Measurements from ENCODE around the gene TOP3B. TPM values are rescaled to one million over a fixed set of nuclear protein-coding genes. Genes with fewer than 3 reads are reported as not detected.

Gene TOP3B
- total RNA-seq, 1 donor from 2014 or later, result 13.1 TPM

- no peak for DNase-seq (ENCODE audit: low spot score)
- intact Hi-C loops (cut with DNase I), result no loop called here
These were observed 31.1 kb upstream of the TOP3B start for GRCh38 chr22:22013559-22014284.

- DNase-seq (ENCODE audit: low spot score), result no peak
- intact Hi-C loops (cut with DNase I), result no loop called here
These were observed 29.4 kb upstream of the TOP3B start for GRCh38 chr22:22011964-22012363.

- intact Hi-C loops (cut with DNase I), result no loop called here
- DNase-seq (ENCODE audit: low spot score), result no peak
These were observed 27.8 kb upstream of the TOP3B start for GRCh38 chr22:22010358-22010757.

DNA sequence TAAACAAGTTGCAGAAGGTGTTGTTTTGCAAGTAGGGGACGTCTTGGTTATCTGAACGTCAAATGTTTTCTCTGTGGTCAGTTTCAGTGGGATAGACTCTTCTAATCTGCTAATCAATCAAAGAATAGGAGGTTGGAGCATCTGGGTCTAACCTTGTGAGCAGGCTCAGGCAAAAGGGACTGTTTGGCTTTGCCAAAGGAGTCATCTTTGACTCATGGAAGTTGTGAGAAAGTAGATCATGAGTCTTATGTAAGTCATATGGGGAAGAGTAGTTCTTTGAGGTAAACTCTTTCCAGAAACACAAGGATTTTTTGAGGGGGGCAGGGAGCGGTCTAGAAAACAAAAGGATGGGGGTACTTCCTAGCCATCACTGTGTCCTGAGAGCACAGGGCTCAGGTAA, 27.1 kb upstream of the TOP3B start:
- DNase-seq (ENCODE audit: low spot score), result no peak
- intact Hi-C loops (cut with DNase I), result no loop called here

DNA sequence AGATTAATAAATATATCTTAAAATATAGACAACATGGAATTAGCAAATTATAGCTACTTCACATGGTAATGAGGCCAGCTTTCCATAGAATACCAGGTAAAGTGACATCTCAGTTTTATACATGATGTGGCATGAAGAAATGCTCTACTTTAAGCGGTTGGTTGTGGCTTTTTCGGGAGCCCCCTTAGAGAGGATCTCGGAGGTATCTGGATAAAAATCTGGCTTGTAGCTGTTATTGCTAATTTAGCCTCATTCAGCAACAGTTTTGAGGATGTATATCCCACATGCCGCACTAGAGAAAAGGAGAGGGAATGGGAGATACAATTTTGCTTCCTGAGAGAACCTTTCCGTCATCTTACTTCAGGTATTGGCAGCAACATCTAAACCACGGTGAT, 24.0 kb upstream of the TOP3B start:
- no peak for DNase-seq (ENCODE audit: low spot score)
- intact Hi-C loops (cut with DNase I), result no loop called here

DNA sequence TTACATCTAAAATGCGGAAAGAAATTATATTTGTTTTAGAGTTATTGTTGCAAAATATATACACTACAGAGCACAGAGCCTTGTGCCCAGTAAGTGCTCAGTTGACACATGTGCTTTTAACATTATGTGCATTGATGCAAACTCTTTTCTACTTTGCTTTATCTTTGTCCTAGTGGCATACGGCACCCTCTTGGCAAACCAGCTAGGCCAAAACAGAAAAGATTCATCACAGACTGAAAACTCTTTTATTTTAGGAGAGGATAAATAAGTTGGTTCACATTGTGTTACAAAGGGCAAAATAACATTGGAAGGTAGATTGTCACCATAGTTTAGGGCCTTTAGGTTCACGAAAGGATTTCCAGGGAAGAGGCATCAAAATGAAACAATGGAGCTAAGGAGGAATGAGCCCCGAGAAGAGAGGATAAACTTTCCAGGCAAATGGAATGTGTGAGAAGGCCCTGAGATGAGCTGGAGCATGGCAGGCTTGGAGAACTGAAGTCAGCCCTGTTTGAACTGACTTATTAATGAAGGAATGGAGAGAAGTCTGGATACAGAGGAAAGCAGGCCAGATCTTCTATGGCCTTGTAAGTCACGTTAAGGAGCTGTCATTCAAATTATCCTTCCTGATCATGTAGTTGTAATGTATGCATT, 23.5 kb upstream of the TOP3B start:
- intact Hi-C loops (cut with DNase I), result no loop called here
- no peak for DNase-seq (ENCODE audit: low spot score)

GRCh38 chr22:22003233-22003632, 20.6 kb upstream of the TOP3B start:
- intact Hi-C loops (cut with DNase I), result no loop called here
- DNase-seq (ENCODE audit: low spot score), result no peak

GRCh38 chr22:22002526-22003055, 20.0 kb upstream of the TOP3B start:
- no peak for DNase-seq (ENCODE audit: low spot score)
- intact Hi-C loops (cut with DNase I), result no loop called here

- DNase-seq (ENCODE audit: low spot score), result no peak
- intact Hi-C loops (cut with DNase I), result no loop called here
These were observed 19.3 kb upstream of the TOP3B start for GRCh38 chr22:22001664-22002525.

DNA sequence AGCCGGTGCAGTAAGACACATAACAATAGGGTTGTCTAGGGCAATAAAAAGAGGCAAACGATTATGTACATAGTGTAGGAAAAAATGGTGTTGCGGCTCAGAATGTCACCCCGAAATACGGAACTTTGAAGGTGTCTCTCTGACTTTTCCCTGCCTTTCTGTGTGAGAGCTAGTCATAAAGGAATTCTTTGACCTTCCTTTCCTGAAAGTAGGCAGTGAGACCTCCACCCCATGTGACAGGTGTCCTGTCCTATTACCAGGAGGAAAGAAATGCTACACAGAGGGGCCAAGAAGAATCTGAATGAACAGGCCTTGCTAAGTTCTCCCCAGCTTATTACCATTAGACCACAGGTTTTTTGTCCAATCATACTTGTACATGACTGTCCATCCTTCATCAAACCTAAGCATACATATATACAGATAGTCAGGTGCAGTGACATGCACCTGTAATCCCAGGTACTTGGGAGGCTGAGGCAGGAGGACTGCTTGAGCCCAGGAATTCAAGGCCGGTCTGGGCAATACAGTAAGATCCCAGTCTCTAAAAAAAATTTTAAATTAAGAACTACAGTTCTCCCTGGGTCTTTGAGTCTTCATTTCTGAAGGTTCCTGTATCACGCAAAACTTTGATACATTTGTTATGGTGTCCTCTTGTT, 16.1 kb upstream of the TOP3B start:
- intact Hi-C loops (cut with DNase I), result no loop called here
- DNase-seq (ENCODE audit: low spot score), result no peak

GRCh38 chr22:21996175-21996720, 13.7 kb upstream of the TOP3B start:
- intact Hi-C loops (cut with DNase I), result no loop called here
- DNase-seq (ENCODE audit: low spot score), result no peak

DNA sequence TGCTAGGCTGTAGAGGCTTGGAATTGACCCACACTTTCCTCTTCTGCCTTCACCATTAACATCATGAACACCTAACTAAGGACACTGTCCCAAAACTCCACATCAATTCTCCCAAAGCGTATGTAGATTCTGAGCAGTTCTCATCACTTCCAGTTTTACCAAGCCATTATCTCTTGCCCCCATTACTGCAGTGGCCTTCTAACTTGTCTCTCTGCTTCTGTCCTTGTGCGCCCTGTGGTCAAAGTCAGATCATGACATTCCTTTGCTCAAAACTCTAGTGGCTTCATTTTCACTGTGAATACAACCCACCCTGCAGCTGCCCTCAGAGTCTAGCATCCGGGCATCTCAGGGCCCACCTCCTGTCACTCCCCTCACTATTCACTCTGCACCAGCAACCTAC, 13.1 kb upstream of the TOP3B start:
- intact Hi-C loops (cut with DNase I), result no loop called here
- no peak for DNase-seq (ENCODE audit: low spot score)

GRCh38 chr22:21994881-21995444, 12.4 kb upstream of the TOP3B start:
- intact Hi-C loops (cut with DNase I), result no loop called here
- DNase-seq (ENCODE audit: low spot score), result no peak

DNA sequence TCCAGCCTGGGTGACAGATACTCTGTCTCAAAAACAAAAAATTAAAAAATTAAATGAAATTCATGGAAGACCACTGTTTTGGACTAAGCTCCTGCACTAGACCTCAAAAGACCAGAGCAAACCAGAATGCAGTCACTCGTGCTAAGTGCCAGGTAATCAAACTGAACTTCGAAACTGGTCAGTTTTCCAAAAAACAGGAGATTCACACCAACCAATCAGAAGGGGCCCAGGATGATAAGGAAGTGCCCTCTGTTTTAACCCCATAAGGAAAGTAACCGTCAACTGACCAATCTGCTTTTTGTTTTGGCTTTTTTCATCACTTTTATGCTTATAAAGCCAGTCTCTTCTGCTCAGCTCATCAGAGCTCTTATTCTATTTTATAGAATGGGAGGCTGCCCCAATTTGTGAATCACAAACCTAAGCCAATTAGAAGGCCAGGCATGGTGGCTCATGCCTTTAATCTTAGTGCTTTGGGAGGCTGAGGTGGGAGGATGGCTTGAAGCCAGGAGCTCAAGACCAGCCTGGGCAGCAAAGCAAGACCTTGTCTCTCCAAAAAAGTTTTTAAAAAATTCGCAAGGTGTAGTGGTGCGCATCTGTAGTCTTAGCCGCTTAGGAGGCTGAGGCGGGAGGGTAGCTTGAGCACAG, 10.1 kb upstream of the TOP3B start:
- intact Hi-C loops (cut with DNase I), result no loop called here
- DNase-seq (ENCODE audit: low spot score), result no peak

DNA sequence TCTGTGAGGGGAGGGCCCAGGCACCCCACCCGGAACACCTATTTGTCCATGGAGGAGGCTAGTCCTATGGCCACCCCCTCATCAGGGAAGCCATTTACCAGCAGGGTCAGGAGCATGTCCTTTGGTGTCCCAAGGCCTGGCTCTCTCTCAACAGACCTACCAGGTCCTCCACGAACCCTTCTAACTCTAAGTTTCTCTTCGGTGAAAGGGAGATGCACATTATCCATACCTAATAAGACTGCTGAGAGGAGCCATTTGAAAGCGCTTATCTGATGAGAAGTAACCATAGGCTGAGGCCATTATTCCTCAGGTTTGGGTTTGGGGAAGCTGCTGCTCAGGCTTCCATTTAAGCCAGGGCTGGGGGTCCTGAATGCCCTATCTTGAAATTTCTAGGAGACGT, 9.2 kb upstream of the TOP3B start:
- intact Hi-C loops (cut with DNase I), result no loop called here
- DNase-seq (ENCODE audit: low spot score), result no peak

DNA sequence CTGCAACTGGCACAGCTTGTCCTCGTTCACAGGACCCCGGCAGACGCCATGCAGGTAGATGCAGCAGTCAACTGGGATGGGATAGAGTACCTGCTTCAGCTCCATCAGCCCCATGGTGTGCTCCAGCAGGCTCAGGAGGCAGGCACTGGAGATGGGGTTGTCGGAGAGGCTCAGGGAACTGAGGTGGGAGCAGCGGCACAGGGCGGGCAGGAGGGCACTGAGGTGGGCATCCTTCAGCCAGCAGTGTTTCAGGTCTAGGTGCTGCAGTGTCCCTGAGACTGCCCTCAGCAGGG, 8.7 kb upstream of the TOP3B start:
- intact Hi-C loops (cut with DNase I), result no loop called here
- no peak for DNase-seq (ENCODE audit: low spot score)

GRCh38 chr22:21990445-21991303, 8.1 kb upstream of the TOP3B start:
- intact Hi-C loops (cut with DNase I), result no loop called here
- no peak for DNase-seq (ENCODE audit: low spot score)

DNA sequence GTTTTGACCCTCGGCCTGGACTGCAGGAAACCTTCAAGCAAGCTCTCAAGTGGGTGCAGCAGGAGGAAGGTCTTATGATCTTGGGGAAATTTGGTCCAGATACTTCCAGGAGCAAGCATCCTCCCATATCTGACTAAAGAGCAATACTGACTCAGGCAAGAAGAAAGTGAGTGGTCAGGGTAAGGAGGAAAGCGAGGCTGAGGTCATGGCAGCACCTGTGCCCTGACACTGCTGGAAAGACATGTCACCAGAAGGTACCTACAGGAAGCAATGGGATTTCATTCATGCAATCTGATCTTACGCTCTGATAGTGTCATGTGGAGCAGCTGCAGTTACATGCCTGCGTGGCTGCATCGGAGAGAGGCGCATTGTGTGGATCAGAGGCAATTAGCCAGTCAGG, 6.5 kb upstream of the TOP3B start:
- no peak for DNase-seq (ENCODE audit: low spot score)
- intact Hi-C loops (cut with DNase I), result no loop called here
